Heart left ventricle (tissue), 16 donors: ENCODE results near the gene NXT2. TPM values are rescaled to one million over a fixed set of nuclear protein-coding genes. Genes with fewer than 3 reads are reported as not detected.

Experiments used
- ATAC-seq, 4 donors: fragments of 200-7000 bp; cut with Tn5 transposase; one replicate each; pipeline ENCODE4 v1.9.1; 2020 to 2022; ENCODE audit warnings: moderate library complexity in 4 of 4, mild to moderate bottlenecking in 3 of 4, moderate number of reproducible peaks in 1 of 4
- DNase-seq, 5 donors: peaks; one replicate each; pipeline ENCODE4 v3.0.0-alpha.2; 2020
- H3K27ac ChIP-seq, 12 donors: fragments of 200-600 bp; sonication (generic) in 4 of 12; one replicate each; pipeline versions ENCODE4 v1.5.0 to v1.8.0; 2016 to 2022; ENCODE audit warnings: mild to moderate bottlenecking in 2 of 12
- H3K27me3 ChIP-seq, 9 donors: fragments of 200-600 bp; sonication (generic) in 2 of 9; one replicate each; pipeline versions ENCODE4 v1.5.1 to v1.8.0; 2016 to 2022; ENCODE audit warnings: mild to moderate bottlenecking in 3 of 9
- H3K36me3 ChIP-seq, 9 donors: fragments of 200-600 bp; sonication (generic) in 2 of 9; one replicate each; pipeline versions ENCODE4 v1.5.0 to v1.8.0; 2018 to 2022; ENCODE audit warnings: mild to moderate bottlenecking in 2 of 9
- H3K4me1 ChIP-seq, 12 donors: fragments of 200-600 bp; sonication (generic) in 4 of 12; one replicate each; pipeline versions ENCODE4 v1.5.0 to v1.8.0; 2016 to 2022; ENCODE audit warnings: mild to moderate bottlenecking in 3 of 12
- H3K4me3 ChIP-seq, 12 donors: fragments of 200-600 bp; sonication (generic) in 4 of 12; one replicate each; pipeline versions ENCODE4 v1.5.0 to v1.8.0; 2017 to 2022; ENCODE audit warnings: mild to moderate bottlenecking in 9 of 12, moderate library complexity in 4 of 12
- H3K9me3 ChIP-seq, 12 donors: fragments of 200-600 bp; sonication (generic) in 4 of 12; one replicate each; pipeline versions ENCODE4 v1.5.0 to v1.8.0; 2016 to 2022; ENCODE audit warnings: mild to moderate bottlenecking in 1 of 12
- POLR2A ChIP-seq, 2 donors: fragments of 450-650 bp; IDR thresholded peaks; one replicate each; pipeline ENCODE4 v1.6.1; 2017; ENCODE audit warnings: antibody characterized with exemption in 2 of 2, mild to moderate bottlenecking in 2 of 2, moderate library complexity in 2 of 2
- WGBS, 4 donors: extraction: QIAGEN DNeasy Blood & Tissue Kit in 2 of 4; methylation state at CpG; one replicate each; pipeline versions ENCODE4 v1.1.5 to v1.1.7; 2013 to 2018; 5-methylcytosine and 5-hydroxymethylcytosine counted together
- intact Hi-C, 10 donors: fragments of 100-400 bp; cut with DNase I; formaldehyde crosslinking; loops; one replicate each; pipeline versions ENCODE4 v1.11.1 to v1.14.2; 2022
- long read RNA-seq, 3 donors: library from polyadenylated mRNA; unstranded; transcript quantifications; one replicate each; pipeline ENCODE4 v2.0.0, GENCODE V29; 2020 to 2021
- polyA plus RNA-seq, 2 donors: library from polyadenylated mRNA; stranded (reverse); fragments of 200-250 nt; gene quantifications; one replicate each; pipeline ENCODE4 v1.2.3, GENCODE V29; 2013
- total RNA-seq, 9 donors: library from RNA; depleted of rRNA in 2 of 9; stranded (reverse); fragments of >200 nt in 2 of 9; fragmentation: NEBNext Ultra II Directional in 3 of 9; extraction: Animal tissue kit (Norgen Biotek cat#: 25700) in 3 of 9; gene quantifications; one replicate each; pipeline versions ENCODE4 v1.1.0 to v1.2.4, GENCODE V29; 2016 to 2023
- TF ChIP-seq, protein P1 (sequence below), 12 donors: fragments of 200-600 bp; sonication (generic) in 4 of 12; IDR thresholded peaks; one replicate each; pipeline versions ENCODE4 v1.5.0 to v1.8.0; 2018 to 2022; ENCODE audit warnings: antibody characterized with exemption in 12 of 12, mild to moderate bottlenecking in 5 of 12
- donor health status: ischemic (EF 13 %, LVEDD 7.1; RV severe dilation, severe dysfunction).
- donor health status: healthy with polysubstance abuse.
- donor health status: DM: no; HTN: yes; CAD: no.
- donor health status: DM: no; HTN: no; CAD: no.
- donor health status: ischemic (EF 25% LVEDD 6.9; RV normal size, moderate dysfunction).
- donor health status: ischemic (EF 25% LVEDD 5.7; RV mildly dilated, moderate dysfunction).
- donor health status: healthy.
- donor health status: DM: yes; HTN: yes; CAD: no.
- donor health status: ischemic (EF 35%, LVEDD 5.7; RV mildly dilated, moderate dysfunction).
- donor health status: nonischemic (EF 11% LVEDD 7.7; RV severe dilation, severe dysfunction).
- donor health status: DM: yes; HTN: yes; CAD: no.
- donor health status: PGD.
- donor health status: ischemic (EF 29% LVEDD 5.4; RV normal size, mild dysfunction).
- donor health status: nonischemic (EF 23%, LVEDD 6.1; RV moderate dilation, normal function).

The NXT2 gene
- total RNA-seq = 1 to 10 TPM; 1.3 to 5.1 (median 1.7) TPM
- polyA plus RNA-seq = 1 to 10 TPM; 1.0 to 2.3 TPM
- long read RNA-seq, donor 1, partial matches to known transcripts = 0 of 3 reads
- long read RNA-seq, donor 1, other reads (novel, unspliced or antisense) = 0 of 3 reads
- long read RNA-seq, donor 2, transcript NXT2-202 (4 exons, 1,085 nt) = major isoform, 5 of 7 reads
- long read RNA-seq, donor 2, partial matches to known transcripts = 0 of 7 reads
- long read RNA-seq, donor 2, other reads (novel, unspliced or antisense) = 1 of 7 reads
- long read RNA-seq, donor 3 = 0 reads

DNA sequence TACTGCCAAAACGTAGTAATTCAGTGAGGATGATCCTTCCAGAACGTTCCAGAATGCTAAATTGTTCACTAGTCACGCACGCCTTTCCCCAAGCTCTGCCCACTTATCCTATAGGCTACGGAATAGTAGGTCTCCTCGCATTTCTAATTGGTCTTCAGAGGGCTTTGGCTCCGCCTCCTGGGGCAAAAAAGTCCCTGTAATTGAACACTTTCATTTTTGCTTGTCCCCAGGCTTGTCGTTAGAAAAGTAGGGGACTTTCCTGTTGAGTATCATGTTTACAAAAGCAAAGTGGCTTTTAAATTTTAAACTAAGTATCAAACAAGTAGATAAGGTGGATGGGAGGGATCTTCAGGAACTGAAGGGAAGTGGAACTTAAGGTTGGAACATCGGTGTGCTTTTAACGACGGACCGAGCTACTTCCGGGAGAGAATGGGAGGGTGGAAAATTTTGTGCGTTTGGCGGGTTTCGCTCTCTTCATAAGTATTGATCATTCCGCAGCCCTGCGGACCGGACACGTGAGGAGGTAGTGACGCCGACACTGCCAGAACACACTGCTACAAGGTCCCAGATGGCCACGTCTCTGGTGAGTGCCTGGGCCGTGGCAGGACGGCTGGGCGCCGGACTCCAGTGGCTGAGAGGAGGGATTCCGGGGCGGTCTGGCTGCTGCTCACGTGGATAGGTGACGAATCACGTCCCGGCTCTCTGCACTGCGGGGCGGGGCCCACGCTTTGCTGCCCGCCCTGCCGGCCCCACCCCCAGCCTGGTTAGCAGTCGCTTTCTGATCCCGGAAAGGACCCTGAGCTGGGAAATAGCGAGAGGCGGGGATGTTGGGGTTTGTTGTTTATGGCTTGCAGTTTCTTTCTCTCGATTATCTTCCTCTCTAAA, at the start of gene NXT2:
Gene NXT2 (plus strand): TSS at position 406 of the 885 bp plus-strand sequence. CDS start 163 bp downstream, at position 569.
- Histone ChIP-seq H3K27me3 (peaks cover 0 to 2% (median 0%) of the 10 kb centered on the region in 9 donors), H3K36me3 (no peaks in the 10 kb centered on the region), H3K4me3 (peak within 1 kb of the TSS; percentile 40 to 88 (median 62)), H3K4me1 (peaks cover 0 to 6% (median 0%) of the 10 kb centered on the region in 12 donors), H3K27ac (peak within 1 kb of the TSS; percentile 84 to 95 (median 91)), H3K9me3 (no peaks in the 10 kb centered on the region)
- peak; percentile 91 to 94 (median 93) for DNase-seq
- peak in 1 of 2 donors; percentile 44 for TF ChIP-seq POLR2A (IDR thresholded peaks at IDR 0.05)
- TF ChIP-seq, protein P1, sequence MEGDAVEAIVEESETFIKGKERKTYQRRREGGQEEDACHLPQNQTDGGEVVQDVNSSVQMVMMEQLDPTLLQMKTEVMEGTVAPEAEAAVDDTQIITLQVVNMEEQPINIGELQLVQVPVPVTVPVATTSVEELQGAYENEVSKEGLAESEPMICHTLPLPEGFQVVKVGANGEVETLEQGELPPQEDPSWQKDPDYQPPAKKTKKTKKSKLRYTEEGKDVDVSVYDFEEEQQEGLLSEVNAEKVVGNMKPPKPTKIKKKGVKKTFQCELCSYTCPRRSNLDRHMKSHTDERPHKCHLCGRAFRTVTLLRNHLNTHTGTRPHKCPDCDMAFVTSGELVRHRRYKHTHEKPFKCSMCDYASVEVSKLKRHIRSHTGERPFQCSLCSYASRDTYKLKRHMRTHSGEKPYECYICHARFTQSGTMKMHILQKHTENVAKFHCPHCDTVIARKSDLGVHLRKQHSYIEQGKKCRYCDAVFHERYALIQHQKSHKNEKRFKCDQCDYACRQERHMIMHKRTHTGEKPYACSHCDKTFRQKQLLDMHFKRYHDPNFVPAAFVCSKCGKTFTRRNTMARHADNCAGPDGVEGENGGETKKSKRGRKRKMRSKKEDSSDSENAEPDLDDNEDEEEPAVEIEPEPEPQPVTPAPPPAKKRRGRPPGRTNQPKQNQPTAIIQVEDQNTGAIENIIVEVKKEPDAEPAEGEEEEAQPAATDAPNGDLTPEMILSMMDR (IDR thresholded peaks at IDR 0.05) = no peak
- intact Hi-C loops = loop anchor here in 2 of 10 donors (5.0 kb wide), 1 partner anchor 86 kb away; no protein-coding TSS in a partner anchor
- ATAC-seq = peak; percentile 100
- 3 to 33% (median 17%) methylated on average over 34 to 43 of the region's 43 CpGs for WGBS, 4 donors

DNA sequence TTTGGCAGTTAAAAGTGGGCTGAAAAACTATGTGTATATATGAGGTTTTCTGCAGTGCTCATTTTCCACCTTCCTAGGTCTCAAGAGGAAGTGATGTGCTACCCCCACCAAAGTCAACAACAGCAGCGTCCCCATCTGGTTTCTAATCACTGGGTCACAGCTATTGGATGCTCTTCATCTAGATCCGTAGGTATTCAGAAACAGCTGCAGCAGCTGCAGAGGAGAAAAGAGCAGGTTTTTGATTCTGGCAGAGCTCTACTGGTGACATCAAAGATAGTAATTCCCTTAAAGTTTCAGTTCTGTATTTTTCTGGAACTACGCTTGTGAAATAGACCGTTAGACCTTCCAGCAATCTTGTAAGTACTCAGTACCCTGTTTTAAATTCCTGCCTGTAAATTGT, 49.0 kb upstream of the NXT2 start:
- no peak overlapping the region for H3K4me3 ChIP-seq
- no peak overlapping the region for H3K27ac ChIP-seq
- no peaks in the 10 kb centered on the region for H3K36me3 ChIP-seq
- intact Hi-C loops = loop anchor here (2.0 to 10.0 kb wide), 7 partner anchors 145 to 1357 kb away; no protein-coding TSS in a partner anchor
- H3K9me3 ChIP-seq = no peaks in the 10 kb centered on the region
- no peak for TF ChIP-seq POLR2A (IDR thresholded peaks at IDR 0.05)
- TF ChIP-seq, protein P1 (IDR thresholded peaks at IDR 0.05) = no peak
- ATAC-seq (no peak), DNase-seq (no peak)
- H3K27me3 ChIP-seq = peaks cover 0 to 32% (median 0%) of the 10 kb centered on the region in 9 donors
- 34 to 54% (median 46%) methylated on average over 4 of the region's 4 CpGs for WGBS, 4 donors
- H3K4me1 ChIP-seq = no peaks in the 10 kb centered on the region

DNA sequence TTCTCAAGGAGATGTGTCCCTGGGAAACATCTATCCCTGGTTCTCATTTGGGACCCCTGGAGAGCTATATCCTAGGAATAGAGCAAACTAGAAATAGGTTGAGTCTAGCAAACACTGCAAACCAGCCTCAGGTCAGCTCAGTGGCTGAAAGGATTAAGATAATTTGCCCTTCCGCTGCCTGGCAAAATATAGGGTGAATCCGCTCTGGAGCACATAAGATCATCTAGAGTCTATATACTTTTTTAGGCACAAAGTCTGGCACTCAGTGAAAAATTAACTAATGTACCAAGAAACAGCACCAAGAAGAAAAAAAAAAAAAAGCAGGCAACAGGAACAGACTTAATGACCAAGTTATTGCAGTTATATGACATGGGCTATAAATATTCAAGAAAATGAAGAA, 47.5 kb upstream of the NXT2 start:
- no peaks in the 10 kb centered on the region for H3K9me3 ChIP-seq
- H3K4me1 ChIP-seq = no peaks in the 10 kb centered on the region
- no peak for TF ChIP-seq POLR2A (IDR thresholded peaks at IDR 0.05)
- TF ChIP-seq, protein P1 (IDR thresholded peaks at IDR 0.05) = no peak
- WGBS, 4 donors = 77 to 100% (median 89%) methylated on average over 2 of the region's 2 CpGs
- no peak for DNase-seq
- no peak overlapping the region for H3K4me3 ChIP-seq
- no peak overlapping the region for H3K27ac ChIP-seq
- ATAC-seq = no peak
- no peaks in the 10 kb centered on the region for H3K36me3 ChIP-seq
- intact Hi-C loops = loop anchor here (2.0 to 10.0 kb wide), 6 partner anchors 143 to 1356 kb away; no protein-coding TSS in a partner anchor
- peaks cover 0 to 21% (median 0%) of the 10 kb centered on the region in 9 donors for H3K27me3 ChIP-seq

DNA sequence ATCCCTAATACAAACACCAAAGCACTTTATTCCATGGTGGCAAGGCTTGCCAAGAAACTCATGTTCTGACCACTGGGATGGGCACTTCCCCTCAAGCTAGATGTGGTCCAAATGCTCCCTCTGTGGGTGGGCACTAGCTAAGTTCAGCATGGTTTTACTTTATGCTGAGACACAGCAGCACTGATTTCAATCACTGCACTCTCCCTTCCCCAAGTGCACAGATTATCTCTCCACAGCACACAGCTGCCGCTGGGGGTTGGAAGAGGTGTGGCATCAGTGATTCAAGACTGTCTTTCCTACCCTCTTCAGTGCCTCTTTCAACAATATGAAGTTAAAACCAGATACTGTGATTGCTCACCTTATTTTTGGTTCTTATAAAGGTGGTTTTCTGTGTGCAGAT, 38.2 kb upstream of the NXT2 start:
- whole genome bisulfite sequencing, 4 donors = 38 to 83% (median 55%) methylated on average over 1 of the region's 1 CpG
- intact Hi-C loops = no loop called here
- ATAC-seq = no peak
- no peaks in the 10 kb centered on the region for H3K36me3 ChIP-seq
- no peaks in the 10 kb centered on the region for H3K9me3 ChIP-seq
- DNase-seq = no peak
- peaks cover 0 to 61% (median 0%) of the 10 kb centered on the region in 9 donors for H3K27me3 ChIP-seq
- H3K4me1 ChIP-seq = no peaks in the 10 kb centered on the region
- no peak overlapping the region for H3K27ac ChIP-seq
- TF ChIP-seq, protein P1 (IDR thresholded peaks at IDR 0.05) = no peak
- no peak for TF ChIP-seq POLR2A (IDR thresholded peaks at IDR 0.05)
- no peak overlapping the region for H3K4me3 ChIP-seq
